Neural crest cell (in vitro differentiated cells): ENCODE results near the gene OR5M8. TPM values are rescaled to one million over a fixed set of nuclear protein-coding genes. Genes with fewer than 3 reads are reported as not detected.

Experiments
- DNase-seq: peaks from one replicate; pipeline ENCODE4 v3.0.0; 2021; ENCODE audit warnings: low read depth, mixed read lengths, low spot score
- H3K27ac Mint-ChIP-seq: one replicate; pipeline ENCODE4 v1.8.0; 2021; ENCODE audit warnings: mild to moderate bottlenecking, mixed read lengths; ENCODE audit not compliant: unreplicated experiment
- H3K27me3 Mint-ChIP-seq: 2 replicates; pipeline ENCODE4 v1.8.0; 2021; ENCODE audit warnings: low read depth, mild to moderate bottlenecking, mixed read lengths
- H3K36me3 Mint-ChIP-seq: 2 replicates; pipeline ENCODE4 v1.8.0; 2021; ENCODE audit warnings: low read depth, mild to moderate bottlenecking, mixed read lengths
- H3K4me1 Mint-ChIP-seq: 2 replicates; pipeline ENCODE4 v1.8.0; 2021; ENCODE audit warnings: mixed read lengths
- H3K4me3 Mint-ChIP-seq: one replicate; pipeline ENCODE4 v1.8.0; 2021; ENCODE audit warnings: mild to moderate bottlenecking, mixed read lengths
- H3K9me3 Mint-ChIP-seq: 2 replicates; pipeline ENCODE4 v1.8.0; 2021; ENCODE audit warnings: mixed read lengths
- CTCF ChIP-seq: fragments of 200-600 bp; sonication (generic); conservative IDR thresholded peaks from 2 replicates; pipeline ENCODE4 v1.5.0; 2021; ENCODE audit warnings: antibody characterized with exemption, mild to moderate bottlenecking
- long read RNA-seq: library from polyadenylated mRNA; unstranded; transcript quantifications from one replicate; pipeline ENCODE4 v2.0.0, GENCODE V29; 2020
- total RNA-seq: library from RNA; stranded (reverse); gene quantifications from 2 replicates; pipeline ENCODE4 v1.2.1, GENCODE V29; 2021

Gene OR5M8
- not detected in 2 replicates for total RNA-seq
- long read RNA-seq = 0 reads

- no peak for TF ChIP-seq CTCF
- no peak for DNase-seq
- Mint-ChIP-seq H3K4me3 (no peak within 1 kb of the TSS), H3K27ac (no peak within 1 kb of the TSS), H3K4me1 (no peaks in the 10 kb centered on the region), H3K9me3 (no peaks in the 10 kb centered on the region), H3K27me3 (peaks cover 2% of the 10 kb centered on the region), H3K36me3 (no peaks in the 10 kb centered on the region)
These were observed at the start of gene OR5M8 for GRCh38 chr11:56491270-56491669. Gene OR5M8, minus strand, starts transcription at chr11:56491370. Its CDS starts 0 bp downstream, at chr11:56491370.

GRCh38 chr11:56533054-56533740, 42.0 kb upstream of the OR5M8 start:
- no peak for TF ChIP-seq CTCF
- Mint-ChIP-seq H3K27ac (no peak overlapping the region), H3K4me1 (no peaks in the 10 kb centered on the region), H3K4me3 (no peak overlapping the region), H3K27me3 (no peaks in the 10 kb centered on the region), H3K36me3 (no peaks in the 10 kb centered on the region), H3K9me3 (no peaks in the 10 kb centered on the region)
- no peak for DNase-seq

GRCh38 chr11:56531856-56532255, 40.7 kb upstream of the OR5M8 start:
- no peak for TF ChIP-seq CTCF
- Mint-ChIP-seq H3K4me1 (no peaks in the 10 kb centered on the region), H3K27me3 (no peaks in the 10 kb centered on the region), H3K4me3 (no peak overlapping the region), H3K36me3 (no peaks in the 10 kb centered on the region), H3K9me3 (no peaks in the 10 kb centered on the region), H3K27ac (no peak overlapping the region)
- DNase-seq = no peak

DNA sequence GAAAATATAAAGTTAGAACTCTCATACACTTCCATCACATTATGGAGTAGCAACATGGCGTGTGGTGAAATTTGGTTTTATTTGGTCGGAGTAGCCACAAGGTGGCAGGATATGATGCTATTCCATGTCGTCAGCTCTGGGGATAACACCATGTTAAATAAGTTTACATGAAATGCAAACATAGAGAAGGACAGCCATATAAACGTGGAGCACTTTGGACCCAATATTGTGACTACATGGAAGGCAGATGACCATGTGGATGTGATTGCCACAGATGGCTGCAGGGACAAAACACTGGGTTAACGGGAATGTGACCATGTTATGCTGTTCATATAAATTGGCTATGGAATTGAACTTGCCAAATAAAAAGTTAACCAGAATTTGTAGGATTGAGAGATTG, 30.8 kb upstream of the OR5M8 start:
- peak; percentile 44 for TF ChIP-seq CTCF
- Mint-ChIP-seq H3K4me3 (no peak overlapping the region), H3K27ac (no peak overlapping the region), H3K9me3 (no peaks in the 10 kb centered on the region), H3K36me3 (no peaks in the 10 kb centered on the region), H3K27me3 (no peaks in the 10 kb centered on the region), H3K4me1 (no peaks in the 10 kb centered on the region)
- no peak for DNase-seq

- H3K27ac Mint-ChIP-seq = no peak overlapping the region
- no peak overlapping the region for H3K4me3 Mint-ChIP-seq
- H3K36me3 Mint-ChIP-seq = no peaks in the 10 kb centered on the region
- no peak for TF ChIP-seq CTCF
- no peaks in the 10 kb centered on the region for H3K9me3 Mint-ChIP-seq
- peaks cover 3% of the 10 kb centered on the region for H3K27me3 Mint-ChIP-seq
- DNase-seq = no peak
- H3K4me1 Mint-ChIP-seq = no peaks in the 10 kb centered on the region
These were observed 22.1 kb upstream of the OR5M8 start for GRCh38 chr11:56513280-56513679.
